ENCODE measurements around the gene WNT3.

DNA sequence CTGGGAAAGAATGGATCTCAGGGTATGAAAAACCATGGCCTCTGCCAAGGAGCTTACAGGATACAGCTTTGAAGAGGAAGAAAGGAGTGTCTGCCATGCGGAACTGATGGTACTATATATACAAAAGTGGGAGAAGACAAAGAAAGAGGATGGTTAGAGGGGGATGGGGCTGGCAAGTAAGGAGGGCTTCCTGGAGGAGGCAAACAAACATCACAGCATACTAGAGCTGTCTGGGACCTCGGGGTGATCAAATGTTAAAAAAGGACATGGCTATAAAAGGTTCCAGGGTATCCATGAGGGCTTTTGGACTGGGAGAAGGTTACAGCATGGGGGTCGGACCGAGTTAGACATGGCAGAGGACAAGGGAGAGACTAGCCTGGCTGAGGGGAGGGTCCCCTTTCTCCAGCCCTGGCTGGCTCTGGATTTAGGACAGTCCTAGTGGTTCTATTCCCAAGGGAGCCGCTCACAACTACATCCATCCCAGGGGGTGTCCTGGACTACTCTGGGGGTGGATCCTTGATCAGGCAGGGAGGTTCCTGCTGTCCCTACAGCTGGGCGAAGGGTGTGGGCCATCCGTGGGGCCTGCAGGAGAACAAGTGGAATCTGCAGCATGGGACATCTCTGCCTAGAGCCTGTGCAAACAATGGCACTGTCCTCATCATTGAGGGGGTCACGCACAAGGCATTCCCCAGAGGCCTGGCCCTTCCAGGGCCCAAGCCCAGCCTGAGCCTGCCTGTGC lies 45.1 kb upstream of the WNT3 start:
- TF ChIP-seq EZH2 (IDR thresholded peaks at IDR 0.05; ENCODE audit: insufficient read depth, poor library complexity, severe bottlenecking): no peak
- no peak for TF ChIP-seq EZH2phosphoT487 (IDR thresholded peaks at IDR 0.05; ENCODE audit: insufficient read depth, low read depth)
